DMS 273 (cell line): ENCODE data around the gene PATJ.
"Not testable (repeated sequence)": the region's sequence is repeated elsewhere in the genome, so short reads cannot be mapped to it uniquely, and the experiment has no call there.

Source experiments
- DNase-seq: peaks from one replicate; lab custom pipeline; 2025; ENCODE audit not compliant: unreplicated experiment; lab: John Stamatoyannopoulos, UW

The PATJ gene

DNA sequence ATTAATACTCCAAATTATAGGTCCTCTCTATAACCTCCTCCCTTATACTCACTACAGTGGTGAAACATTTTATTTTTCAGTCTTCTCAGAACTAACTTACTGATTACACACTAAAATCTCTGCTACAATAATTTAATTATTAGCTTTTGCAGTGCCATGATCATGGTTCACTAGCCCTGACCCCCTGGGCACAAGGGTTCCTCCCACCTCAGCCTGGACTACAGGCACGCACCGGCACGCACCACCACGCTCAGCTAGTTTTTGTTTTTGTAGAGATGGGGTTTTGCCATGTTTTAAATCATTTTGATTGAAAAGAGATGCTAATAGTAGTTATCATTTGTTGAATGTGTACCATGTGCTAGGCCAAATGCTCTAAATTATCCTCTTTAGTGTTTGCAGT, 6.3 kb downstream of the PATJ start:
- DNase-seq, result no peak

DNA sequence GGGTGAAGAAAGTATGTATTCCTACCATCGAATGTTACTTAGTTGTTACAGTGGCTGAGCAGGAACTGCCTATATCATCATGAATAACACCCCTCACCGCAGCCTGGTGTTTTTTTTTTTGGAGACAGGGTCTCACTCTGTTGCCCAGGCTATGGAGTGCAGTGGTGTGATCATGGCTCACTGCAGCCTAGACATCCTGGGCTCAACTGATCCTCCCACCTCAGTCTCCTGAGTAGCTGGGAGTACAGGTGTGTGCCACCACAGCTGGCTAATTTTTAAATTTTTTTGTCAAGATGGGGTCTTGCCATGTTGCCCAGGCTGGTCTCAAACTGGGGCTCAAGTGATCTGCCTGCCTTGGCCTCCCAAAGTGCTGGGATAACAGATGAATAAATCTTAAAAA, 7.3 kb downstream of the PATJ start:
- no peak for DNase-seq

- no peak for DNase-seq
Measured at GRCh38 chr1:61752921-61753389, 10.7 kb downstream of the PATJ start.

DNA sequence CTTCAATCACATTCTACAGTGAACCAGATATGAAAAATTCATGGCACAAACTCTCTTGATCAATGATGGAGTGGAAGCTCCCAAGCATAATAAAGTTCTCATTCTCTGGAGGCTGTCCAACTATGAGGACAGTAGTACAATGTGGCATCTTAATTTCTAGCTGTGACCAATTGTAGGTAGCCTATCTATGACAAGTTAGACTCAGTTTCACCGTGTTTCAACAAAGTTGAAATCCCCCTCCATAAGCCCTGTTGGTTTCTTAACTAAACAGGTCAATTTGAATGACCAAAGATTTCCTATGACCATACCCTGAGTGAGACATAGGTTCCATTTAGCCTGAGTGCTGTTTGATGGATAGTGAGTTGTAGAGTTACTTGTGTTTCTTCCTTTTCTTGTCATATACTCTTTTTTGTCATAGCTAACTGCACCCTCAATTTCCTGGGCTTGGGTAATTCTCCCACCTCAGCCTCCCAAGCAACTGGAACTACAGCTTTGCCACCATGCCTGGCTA, 11.8 kb downstream of the PATJ start:
- no peak for DNase-seq

GRCh38 chr1:61754545-61754944, 12.3 kb downstream of the PATJ start:
- DNase-seq, result no peak

DNA sequence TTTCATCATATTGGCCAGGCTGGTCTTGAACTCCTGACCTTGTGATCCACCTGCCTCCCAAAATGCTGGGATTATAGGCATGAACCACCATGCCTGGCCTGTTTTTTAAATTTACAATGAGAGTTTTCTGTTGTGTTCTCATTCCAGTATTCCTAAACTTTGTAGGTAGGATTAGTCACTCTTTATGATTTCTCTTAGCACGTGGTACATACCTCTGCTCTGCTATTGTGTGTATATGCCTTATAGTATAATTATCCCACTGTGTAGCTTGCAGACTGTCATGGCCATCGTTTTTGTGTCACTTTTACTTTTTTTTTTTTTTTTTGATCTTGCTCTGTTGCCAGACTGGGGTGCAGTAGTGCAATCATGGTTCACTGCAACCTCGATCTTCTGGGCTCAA, 14.5 kb downstream of the PATJ start:
- DNase-seq, result no peak

GRCh38 chr1:61757950-61758349, 15.7 kb downstream of the PATJ start:
- DNase-seq, result no peak

DNA sequence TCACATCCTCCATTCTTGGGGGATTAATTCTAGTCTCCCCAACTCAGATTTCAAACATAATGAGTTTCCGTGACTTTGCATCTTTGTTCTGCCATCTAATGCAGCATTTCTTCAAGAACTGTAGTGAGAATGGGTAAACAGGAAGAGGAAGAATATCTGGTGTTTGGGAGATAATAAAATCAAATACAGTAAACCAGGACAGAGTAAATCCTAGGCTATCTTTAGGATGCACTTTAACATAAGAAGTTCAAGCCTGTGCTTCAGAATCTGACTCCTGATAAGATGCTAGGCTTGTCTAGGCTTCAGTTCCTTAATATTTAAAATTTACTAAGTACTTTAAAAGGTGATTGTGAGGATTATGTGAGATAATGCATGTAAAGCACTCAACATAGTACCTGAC, 27.9 kb downstream of the PATJ start:
- no peak for DNase-seq

- DNase-seq, result no peak
Measured at GRCh38 chr1:61776091-61776490, 33.8 kb downstream of the PATJ start.

GRCh38 chr1:61779231-61779630, 37.0 kb downstream of the PATJ start:
- no peak for DNase-seq

GRCh38 chr1:61781151-61781550, 38.9 kb downstream of the PATJ start:
- DNase-seq, result no peak

GRCh38 chr1:61782771-61783170, 40.5 kb downstream of the PATJ start:
- no peak for DNase-seq

- DNase-seq, result no peak
Measured at GRCh38 chr1:61784726-61785125, 42.4 kb downstream of the PATJ start.

- no peak for DNase-seq
Measured at GRCh38 chr1:61790837-61791236, 48.6 kb downstream of the PATJ start.

DNA sequence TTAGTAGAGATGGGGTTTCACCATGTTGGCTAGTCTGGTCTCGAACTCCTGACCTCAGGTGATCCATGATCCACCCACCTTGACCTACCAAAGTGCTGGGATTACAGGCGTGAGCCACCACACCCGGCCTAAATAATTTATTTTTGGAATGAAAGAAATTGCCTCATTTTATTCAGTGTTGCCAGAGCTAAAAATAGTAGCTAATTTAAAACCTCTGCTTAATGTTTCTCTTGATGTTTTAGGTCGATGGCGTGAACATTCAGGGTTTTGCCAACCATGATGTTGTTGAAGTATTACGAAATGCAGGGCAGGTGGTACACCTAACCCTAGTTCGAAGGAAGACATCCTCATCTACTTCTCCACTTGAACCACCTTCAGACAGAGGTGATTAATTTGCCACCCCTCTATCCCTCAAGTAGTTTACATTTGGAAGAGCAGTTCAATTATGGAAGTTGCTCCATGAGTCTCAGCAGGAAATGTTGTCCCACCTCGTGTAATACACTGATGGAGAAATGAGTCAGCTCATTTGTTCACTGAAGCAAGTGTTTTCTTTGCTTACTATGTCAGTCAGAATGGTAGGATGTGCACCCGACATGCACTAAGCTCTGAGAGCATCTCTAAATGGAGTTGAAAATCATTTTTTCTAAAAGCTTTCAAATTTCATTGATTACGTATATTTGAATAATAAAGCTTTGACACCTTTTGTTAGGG, 54.9 kb downstream of the PATJ start:
- no peak for DNase-seq

DNA sequence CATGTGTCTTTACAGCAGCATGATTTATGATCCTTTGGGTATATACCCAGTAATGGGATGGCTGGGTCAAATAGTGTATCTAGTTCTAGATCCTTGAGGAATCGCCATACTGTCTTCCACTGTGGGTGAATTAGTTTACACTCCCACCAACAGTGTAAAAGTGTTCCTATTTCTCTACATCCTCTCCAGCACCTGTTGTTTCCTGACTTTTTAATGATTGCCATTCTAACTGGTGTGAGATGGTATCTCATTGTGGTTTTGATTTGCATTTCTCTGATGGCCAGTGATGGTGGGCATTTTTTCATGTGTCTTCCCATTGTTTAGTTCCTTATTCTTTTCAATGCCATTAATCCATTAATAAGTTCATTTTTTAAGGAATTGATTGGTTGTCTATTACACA, 58.8 kb downstream of the PATJ start:
- DNase-seq, result not testable (repeated sequence)

GRCh38 chr1:61807606-61808140, 65.4 kb downstream of the PATJ start:
- no peak for DNase-seq

DNA sequence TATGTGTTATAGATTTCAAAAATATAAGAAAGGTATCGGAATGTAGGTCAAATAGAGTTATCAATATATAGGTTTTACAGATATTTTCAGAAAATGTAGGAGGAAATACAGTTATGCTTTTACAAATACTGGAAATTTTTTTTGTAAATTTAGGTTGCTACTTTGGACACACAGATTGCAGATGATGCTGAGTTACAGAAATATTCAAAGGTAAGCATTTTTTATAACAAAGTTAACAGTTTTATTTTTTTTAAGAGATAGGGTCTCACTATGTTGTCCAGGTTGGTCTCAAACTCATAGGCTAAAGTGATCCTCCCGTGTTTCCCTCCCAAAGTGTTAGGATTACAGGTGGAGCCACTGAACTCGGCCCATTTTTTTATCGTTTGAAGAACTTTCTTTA, 66.0 kb downstream of the PATJ start:
- no peak for DNase-seq

- DNase-seq, result peak; percentile 12
Measured at GRCh38 chr1:61808968-61809367, 66.7 kb downstream of the PATJ start.

GRCh38 chr1:61812916-61813315, 70.6 kb downstream of the PATJ start:
- DNase-seq, result no peak

DNA sequence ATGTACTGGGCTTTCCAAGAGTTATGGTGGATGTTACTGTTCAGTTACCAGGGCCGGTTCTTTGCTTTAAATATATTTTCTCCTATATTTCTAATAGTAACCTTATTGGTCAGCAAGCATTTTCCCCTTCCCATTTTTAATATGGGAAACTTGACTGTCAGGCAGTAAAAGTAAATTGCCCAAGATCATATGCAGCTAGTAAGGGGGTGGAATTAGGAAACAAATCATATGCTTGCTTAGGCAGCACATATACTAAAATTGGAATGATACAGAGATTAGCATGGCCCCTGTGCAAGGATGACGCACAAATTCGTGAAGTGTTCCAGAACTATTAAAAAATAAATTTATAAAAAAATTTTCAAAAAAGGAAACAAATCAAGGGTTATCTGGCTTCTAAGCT, 73.9 kb downstream of the PATJ start:
- no peak for DNase-seq

DNA sequence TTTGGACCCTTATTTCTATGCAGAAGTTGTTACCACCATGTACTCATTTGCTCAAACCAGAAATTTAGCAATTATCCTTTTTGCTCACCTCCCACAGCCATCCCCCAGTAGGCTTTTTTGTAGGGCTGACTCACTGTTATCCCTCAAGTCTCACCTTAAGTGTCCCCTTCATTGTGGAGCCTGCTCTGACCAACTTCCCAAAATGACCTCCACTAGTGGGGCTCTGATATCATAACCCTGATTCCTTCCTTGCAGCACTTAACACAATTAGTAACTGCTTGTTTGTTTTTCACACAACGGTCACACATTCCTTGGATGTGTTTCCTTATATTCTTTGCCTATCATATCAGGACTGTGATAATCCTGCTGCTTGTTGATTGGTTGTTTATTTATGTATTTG, 76.7 kb downstream of the PATJ start:
- no peak for DNase-seq

DNA sequence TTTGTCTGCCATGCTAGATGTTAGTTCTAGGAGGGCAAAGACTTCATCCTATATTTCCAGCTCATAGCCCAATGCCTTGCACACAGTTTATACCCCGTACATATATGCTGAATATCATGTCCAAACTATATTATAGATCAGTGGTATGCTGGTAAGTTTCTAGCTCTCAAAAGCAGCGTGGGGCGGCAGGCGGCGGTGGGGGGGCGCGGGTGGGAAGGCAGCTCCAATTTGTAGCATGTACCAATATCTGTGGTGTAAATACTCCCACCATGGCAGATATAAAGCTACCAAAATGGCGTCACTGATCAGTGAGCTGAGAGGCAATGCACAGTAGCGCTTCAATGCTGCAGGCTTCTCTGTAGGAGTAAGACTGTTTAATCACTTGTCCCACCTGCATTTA, 77.1 kb downstream of the PATJ start:
- no peak for DNase-seq
